GM23338 (cell line): ENCODE measurements around the gene MRPS21. TPM values are rescaled to one million over a fixed set of nuclear protein-coding genes. Genes with fewer than 3 reads are reported as not detected.

Experiments used
- polyA plus RNA-seq: library from polyadenylated mRNA; unstranded; fragments of >200 nt; fragmentation: Nextera tagmentation; extraction: Ambion mirVana; gene quantifications from 2 replicates; pipeline ENCODE4 v1.2.1, GENCODE V29; 2016
- total RNA-seq: library from RNA; depleted of rRNA; stranded (reverse); fragments of >200 nt; shearing (Covaris generic); gene quantifications from 2 replicates; pipeline ENCODE4 v1.2.3, GENCODE V29; 2014; rRNA removed

Gene MRPS21
- total and polyA plus RNA-seq, 2 experiments from 2014 or later, result 51.2 to 313 TPM

Other genes starting within 250 kb of the MRPS21 start
- 26.9 and 37.5 TPM in 2 replicates for gene VPS45, start 226.1 kb upstream of the MRPS21 start, total RNA-seq
- 17.5 and 23.5 TPM in 2 replicates for gene VPS45, start 226.1 kb upstream of the MRPS21 start, polyA plus RNA-seq
- gene PLEKHO1, start 143.9 kb upstream of the MRPS21 start, total RNA-seq, result 26.3 and 34.3 TPM in 2 replicates
- gene PLEKHO1, start 143.9 kb upstream of the MRPS21 start, polyA plus RNA-seq, result 33.1 and 36.7 TPM in 2 replicates
- gene ANP32E, start 57.7 kb upstream of the MRPS21 start, total RNA-seq, result 88.6 and 100 TPM in 2 replicates
- gene ANP32E, start 57.7 kb upstream of the MRPS21 start, polyA plus RNA-seq, result 244 and 257 TPM in 2 replicates
- 41.3 and 42.9 TPM in 2 replicates for gene CA14, start 36.1 kb upstream of the MRPS21 start, total RNA-seq
- 47.4 and 50.2 TPM in 2 replicates for gene CA14, start 36.1 kb upstream of the MRPS21 start, polyA plus RNA-seq
- 82.7 and 85.3 TPM in 2 replicates for gene APH1A, start 24.8 kb upstream of the MRPS21 start, total RNA-seq
- 16.5 and 17.7 TPM in 2 replicates for gene APH1A, start 24.8 kb upstream of the MRPS21 start, polyA plus RNA-seq
- gene C1orf54, start 21.1 kb upstream of the MRPS21 start, total RNA-seq, result 6.6 and 18.5 TPM in 2 replicates
- gene C1orf54, start 21.1 kb upstream of the MRPS21 start, polyA plus RNA-seq, result 35.5 and 39.4 TPM in 2 replicates
- gene CIART, start 11.3 kb upstream of the MRPS21 start, total RNA-seq, result 6.6 and 9.3 TPM in 2 replicates
- gene CIART, start 11.3 kb upstream of the MRPS21 start, polyA plus RNA-seq, result 16.4 and 16.6 TPM in 2 replicates
- gene PRPF3, start 27.7 kb downstream of the MRPS21 start, total RNA-seq, result 51.0 and 55.9 TPM in 2 replicates
- 28.7 and 34.3 TPM in 2 replicates for gene PRPF3, start 27.7 kb downstream of the MRPS21 start, polyA plus RNA-seq
- gene RPRD2, start 70.3 kb downstream of the MRPS21 start, total RNA-seq, result 18.0 and 20.4 TPM in 2 replicates
- gene RPRD2, start 70.3 kb downstream of the MRPS21 start, polyA plus RNA-seq, result 12.7 and 16.8 TPM in 2 replicates
- 27.1 and 28.4 TPM in 2 replicates for gene TARS2, start 193.6 kb downstream of the MRPS21 start, total RNA-seq
- 19.5 and 20.3 TPM in 2 replicates for gene TARS2, start 193.6 kb downstream of the MRPS21 start, polyA plus RNA-seq
- gene ECM1, start 214.2 kb downstream of the MRPS21 start, total RNA-seq, result 0.43 and 1.1 TPM in 2 replicates
- gene ECM1, start 214.2 kb downstream of the MRPS21 start, polyA plus RNA-seq, result 0.30 and 0.74 TPM in 2 replicates
- gene FALEC, start 221.9 kb downstream of the MRPS21 start, total RNA-seq, result not detected in 2 replicates
- 1.7 and 2.6 TPM in 2 replicates for gene FALEC, start 221.9 kb downstream of the MRPS21 start, polyA plus RNA-seq